AG09319 (cell line): ENCODE measurements around the gene DISC1.

ENCODE experiments used
- DNase-seq: peaks from one replicate; pipeline ENCODE4 v3.0.0-alpha.2; 2010; ENCODE audit warnings: low read depth; ENCODE audit errors: extremely low read depth
- CTCF ChIP-seq: IDR thresholded peaks from 2 replicates; pipeline ENCODE4 v1.5.1; 2011; ENCODE audit warnings: low read depth, mild to moderate bottlenecking, inconsistent platforms, low read length, moderate library complexity

Gene DISC1

GRCh38 chr1:231856426-231856825 lies 229.8 kb downstream of the DISC1 start:
- no peak for DNase-seq
- no peak for TF ChIP-seq CTCF

GRCh38 chr1:231856894-231857293 lies 230.3 kb downstream of the DISC1 start:
- no peak for TF ChIP-seq CTCF
- no peak for DNase-seq

GRCh38 chr1:231857609-231858135 lies 231.1 kb downstream of the DISC1 start:
- no peak for TF ChIP-seq CTCF
- no peak for DNase-seq

GRCh38 chr1:231860221-231861088 lies 233.9 kb downstream of the DISC1 start:
- no peak for TF ChIP-seq CTCF
- no peak for DNase-seq

- no peak for TF ChIP-seq CTCF
- no peak for DNase-seq
These were observed 235.2 kb downstream of the DISC1 start for GRCh38 chr1:231861541-231862481.

GRCh38 chr1:231862611-231863010 lies 236.0 kb downstream of the DISC1 start:
- TF ChIP-seq CTCF, result no peak
- no peak for DNase-seq
